AG08395 (cell line): ENCODE results near the gene CEBPB.
"Not testable (repeated sequence)": the region's sequence is repeated elsewhere in the genome, so short reads cannot be mapped to it uniquely, and the experiment has no call there.

Experiments used
- DNase-seq: peaks from one replicate; pipeline ENCODE4 v3.0.0; 2012; ENCODE audit warnings: mixed read lengths, low spot score

CEBPB gene

GRCh38 chr20:50170549-50171220 lies 19.9 kb upstream of the CEBPB start:
- no peak for DNase-seq

GRCh38 chr20:50172347-50173013 lies 18.1 kb upstream of the CEBPB start:
- peak; percentile 90 for DNase-seq

GRCh38 chr20:50174456-50174855 lies 16.2 kb upstream of the CEBPB start:
- no peak for DNase-seq

DNA sequence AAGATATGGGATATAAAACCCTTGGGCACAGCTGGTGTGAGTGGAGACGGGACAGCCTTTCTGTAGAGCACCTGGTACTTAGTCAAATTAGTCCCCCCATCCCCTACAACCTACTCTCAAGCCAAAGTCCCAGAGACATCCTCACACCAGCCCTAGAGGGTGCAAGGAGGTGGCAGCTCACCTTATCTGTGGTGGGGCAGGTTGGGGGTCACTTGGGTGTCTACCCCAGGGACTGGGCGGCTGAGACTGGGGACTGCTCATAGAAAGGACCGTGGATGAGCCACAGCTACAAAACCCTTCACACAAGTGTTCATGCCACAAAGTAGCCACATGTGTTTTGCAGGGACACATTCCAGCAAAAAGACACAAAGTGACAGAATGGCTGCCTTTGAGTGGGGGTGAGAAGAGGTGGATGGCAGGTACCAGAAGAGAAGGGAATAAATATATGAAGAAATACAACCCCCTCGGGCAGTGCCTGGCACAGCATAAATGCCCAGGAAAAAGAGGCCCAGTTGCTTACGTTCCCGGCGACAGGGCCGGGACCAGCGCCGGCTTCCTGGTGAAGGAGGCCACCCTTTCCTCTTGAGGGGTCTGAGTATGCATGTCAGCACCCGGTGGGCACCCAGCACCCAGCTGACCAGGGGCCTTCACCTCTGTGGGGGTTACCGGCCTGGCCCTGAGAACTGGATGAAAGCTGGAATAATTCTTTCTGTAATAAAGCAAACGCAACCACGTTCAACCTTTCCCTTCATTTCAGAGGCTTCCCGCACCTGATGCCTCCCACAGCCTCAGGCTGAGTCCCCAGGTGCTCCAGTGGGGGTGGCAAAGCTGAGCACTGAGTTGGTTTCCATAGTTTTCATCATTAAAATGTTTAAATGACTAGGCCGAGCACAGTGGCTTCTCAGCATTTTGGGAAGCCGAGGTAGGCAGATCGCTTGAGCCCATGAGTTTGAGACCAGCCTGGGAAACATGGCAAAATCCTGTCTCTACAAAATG lies 14.4 kb upstream of the CEBPB start:
- no peak for DNase-seq

GRCh38 chr20:50178672-50179071 lies 12.0 kb upstream of the CEBPB start:
- not testable (repeated sequence) for DNase-seq

DNA sequence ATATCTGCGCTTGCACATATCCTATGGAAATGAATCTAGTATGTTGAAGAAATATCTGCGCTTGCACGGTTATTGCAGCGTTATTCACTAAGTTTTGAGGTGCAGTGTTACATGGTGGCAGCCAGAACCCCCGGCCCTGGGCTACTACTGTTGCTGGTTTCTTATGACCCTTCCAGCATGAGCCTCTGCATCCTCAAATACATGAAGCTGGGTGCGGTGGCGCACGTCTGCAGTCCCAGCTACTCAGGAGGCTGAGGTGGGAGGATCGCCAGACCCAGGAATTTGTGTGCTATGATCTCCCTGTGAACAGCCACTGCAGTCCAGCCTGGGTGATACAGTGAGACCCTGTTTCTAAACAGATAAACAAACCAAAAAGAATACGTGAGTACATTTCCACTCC lies 9.3 kb upstream of the CEBPB start:
- no peak for DNase-seq

- DNase-seq, result no peak
Measured at GRCh38 chr20:50182346-50182745, 8.3 kb upstream of the CEBPB start.

- DNase-seq, result no peak
Measured at GRCh38 chr20:50185426-50185825, 5.2 kb upstream of the CEBPB start.

GRCh38 chr20:50186151-50186885 lies 4.3 kb upstream of the CEBPB start:
- peak; percentile 81 for DNase-seq

GRCh38 chr20:50186987-50187402 lies 3.6 kb upstream of the CEBPB start:
- no peak for DNase-seq

GRCh38 chr20:50187403-50188051 lies 3.1 kb upstream of the CEBPB start:
- no peak for DNase-seq

- DNase-seq, result no peak
Measured at GRCh38 chr20:50188287-50188688, 2.3 kb upstream of the CEBPB start.

GRCh38 chr20:50188879-50189680 lies 1.6 kb upstream of the CEBPB start:
- no peak for DNase-seq

DNA sequence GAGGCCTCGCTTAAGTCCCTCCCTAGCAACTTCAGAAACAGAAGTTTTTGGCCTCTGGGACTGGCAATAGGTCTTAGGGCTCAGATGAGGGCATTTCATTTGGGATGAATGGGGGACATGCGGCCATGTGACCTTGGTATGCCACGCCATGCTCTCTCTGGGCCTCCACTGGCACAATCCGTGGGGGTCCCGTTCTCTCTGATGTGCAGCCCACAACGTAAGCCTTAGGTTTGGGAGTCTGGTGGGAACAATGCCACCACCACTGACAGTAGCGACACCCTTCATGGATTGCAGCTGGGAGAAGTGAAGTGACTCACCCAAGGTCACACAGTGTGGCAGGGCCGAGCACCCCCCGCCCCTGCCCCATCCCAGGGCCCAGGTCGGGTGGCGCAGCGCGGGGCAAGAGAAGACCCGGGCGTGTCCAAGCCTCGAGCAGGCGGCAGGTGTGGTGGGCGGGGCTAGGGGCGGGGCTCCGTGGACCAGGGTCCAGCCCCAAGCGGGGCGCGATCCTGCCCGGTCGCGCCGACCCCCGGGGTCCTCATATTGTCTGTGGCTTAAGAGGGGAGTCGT lies 864 bp upstream of the CEBPB start:
- DNase-seq, result no peak

GRCh38 chr20:50191065-50191543 lies 474 bp downstream of the CEBPB start:
- peak; percentile 30 for DNase-seq

- DNase-seq, result no peak
Measured at GRCh38 chr20:50191544-50192363, 1.1 kb downstream of the CEBPB start.

- DNase-seq, result peak; percentile 81
Measured at GRCh38 chr20:50192364-50193198, 2.0 kb downstream of the CEBPB start.

GRCh38 chr20:50193199-50193835 lies 2.7 kb downstream of the CEBPB start:
- peak; percentile 49 for DNase-seq
